Measurements from ENCODE around the gene TNS1. TPM values are rescaled to one million over a fixed set of nuclear protein-coding genes. Genes with fewer than 3 reads are reported as not detected.

TNS1 gene
- total RNA-seq, 1 donor from 2014 or later: 25.1 TPM

DNA sequence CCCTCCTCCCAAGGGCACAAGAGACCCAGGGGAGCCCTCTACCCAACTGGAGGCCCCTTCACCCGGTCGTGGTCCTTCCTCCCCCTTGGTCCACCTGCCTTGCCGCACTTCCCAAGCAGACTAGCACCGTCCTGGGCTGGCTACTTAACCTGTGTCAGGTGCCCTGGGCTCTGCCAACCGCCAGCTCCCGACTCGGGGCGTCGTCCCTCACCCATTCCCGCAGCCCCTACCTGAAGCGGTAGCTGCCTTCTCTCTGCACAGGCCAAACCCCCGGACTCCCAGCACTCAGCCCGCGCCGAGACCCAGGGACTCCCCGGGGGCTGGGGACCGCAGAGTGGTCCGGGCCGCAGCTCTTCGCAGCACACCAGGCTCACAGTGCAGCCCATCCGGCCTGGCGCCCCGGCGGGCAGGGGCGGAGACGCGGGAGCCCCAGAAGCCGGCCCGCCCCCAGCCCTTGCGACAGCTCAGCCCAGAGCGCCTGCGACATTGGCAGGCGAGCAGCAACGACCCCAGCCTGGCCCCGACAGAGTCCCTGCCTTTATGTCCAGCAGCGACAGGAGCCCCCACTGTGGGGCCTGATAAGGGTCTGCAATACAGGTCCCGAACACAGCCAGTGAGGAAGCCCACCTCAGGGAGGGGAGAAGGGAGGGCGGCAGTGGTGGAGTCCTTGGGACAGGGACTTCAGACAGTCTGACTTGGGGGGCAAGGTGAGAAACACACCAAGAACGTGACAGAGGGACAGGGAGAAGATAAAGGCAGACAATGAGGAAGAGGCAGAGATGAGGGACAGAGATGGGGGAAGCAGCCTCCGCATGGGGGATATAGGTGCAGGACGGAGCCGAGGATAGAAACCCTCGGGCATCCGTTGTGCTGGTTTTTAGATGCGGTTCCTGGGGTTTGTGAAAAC lies 31.0 kb upstream of the TNS1 start:
- TF ChIP-seq, protein P1, sequence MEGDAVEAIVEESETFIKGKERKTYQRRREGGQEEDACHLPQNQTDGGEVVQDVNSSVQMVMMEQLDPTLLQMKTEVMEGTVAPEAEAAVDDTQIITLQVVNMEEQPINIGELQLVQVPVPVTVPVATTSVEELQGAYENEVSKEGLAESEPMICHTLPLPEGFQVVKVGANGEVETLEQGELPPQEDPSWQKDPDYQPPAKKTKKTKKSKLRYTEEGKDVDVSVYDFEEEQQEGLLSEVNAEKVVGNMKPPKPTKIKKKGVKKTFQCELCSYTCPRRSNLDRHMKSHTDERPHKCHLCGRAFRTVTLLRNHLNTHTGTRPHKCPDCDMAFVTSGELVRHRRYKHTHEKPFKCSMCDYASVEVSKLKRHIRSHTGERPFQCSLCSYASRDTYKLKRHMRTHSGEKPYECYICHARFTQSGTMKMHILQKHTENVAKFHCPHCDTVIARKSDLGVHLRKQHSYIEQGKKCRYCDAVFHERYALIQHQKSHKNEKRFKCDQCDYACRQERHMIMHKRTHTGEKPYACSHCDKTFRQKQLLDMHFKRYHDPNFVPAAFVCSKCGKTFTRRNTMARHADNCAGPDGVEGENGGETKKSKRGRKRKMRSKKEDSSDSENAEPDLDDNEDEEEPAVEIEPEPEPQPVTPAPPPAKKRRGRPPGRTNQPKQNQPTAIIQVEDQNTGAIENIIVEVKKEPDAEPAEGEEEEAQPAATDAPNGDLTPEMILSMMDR (conservative IDR thresholded peaks at IDR 0.05; ENCODE audit: low read depth, low read length): no peak
- no peak for DNase-seq (ENCODE audit: low read depth)
- no peak overlapping the region for H3K4me3 ChIP-seq (ENCODE audit: low read depth, low read length)

DNA sequence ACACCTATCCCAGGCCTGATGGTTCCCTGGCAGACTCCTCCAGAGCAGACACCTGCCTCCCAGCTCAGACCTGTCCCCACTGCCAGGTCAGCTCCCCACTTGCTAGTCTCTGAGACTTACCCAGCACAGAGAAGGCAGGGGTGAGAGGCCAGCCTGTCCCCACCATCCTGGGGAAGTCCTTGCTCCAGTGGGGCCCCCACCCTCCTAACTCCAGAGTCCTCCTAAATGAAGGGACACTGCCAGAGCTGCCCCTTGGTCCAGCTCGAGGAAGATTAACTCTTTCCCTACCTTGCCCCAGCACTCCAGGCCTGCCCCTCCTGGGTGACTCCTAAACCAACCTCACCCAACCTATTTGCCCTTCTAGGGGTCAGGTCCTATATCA lies 30.4 kb upstream of the TNS1 start:
- TF ChIP-seq, protein P1 (conservative IDR thresholded peaks at IDR 0.05; ENCODE audit: low read depth, low read length): no peak
- no peak for DNase-seq (ENCODE audit: low read depth)
- H3K4me3 ChIP-seq (ENCODE audit: low read depth, low read length): no peak overlapping the region

GRCh38 chr2:218032336-218033171 lies 29.8 kb upstream of the TNS1 start:
- no peak overlapping the region for H3K4me3 ChIP-seq (ENCODE audit: low read depth, low read length)
- TF ChIP-seq, protein P1 (conservative IDR thresholded peaks at IDR 0.05; ENCODE audit: low read depth, low read length): no peak
- no peak for DNase-seq (ENCODE audit: low read depth)

GRCh38 chr2:218031771-218032257 lies 29.0 kb upstream of the TNS1 start:
- no peak overlapping the region for H3K4me3 ChIP-seq (ENCODE audit: low read depth, low read length)
- no peak for DNase-seq (ENCODE audit: low read depth)
- TF ChIP-seq, protein P1 (conservative IDR thresholded peaks at IDR 0.05; ENCODE audit: low read depth, low read length): no peak

- no peak for DNase-seq (ENCODE audit: low read depth)
- TF ChIP-seq, protein P1 (conservative IDR thresholded peaks at IDR 0.05; ENCODE audit: low read depth, low read length): no peak
- no peak overlapping the region for H3K4me3 ChIP-seq (ENCODE audit: low read depth, low read length)
Measured at GRCh38 chr2:218031261-218031660, 28.5 kb upstream of the TNS1 start.

GRCh38 chr2:218030409-218031195 lies 27.8 kb upstream of the TNS1 start:
- no peak for DNase-seq (ENCODE audit: low read depth)
- TF ChIP-seq, protein P1 (conservative IDR thresholded peaks at IDR 0.05; ENCODE audit: low read depth, low read length): no peak
- no peak overlapping the region for H3K4me3 ChIP-seq (ENCODE audit: low read depth, low read length)

Data from epithelial cell of proximal tubule (primary cell).